ENCODE data around the gene HOXC9. TPM values are rescaled to one million over a fixed set of nuclear protein-coding genes. Genes with fewer than 3 reads are reported as not detected.
A peak's percentile ranks its signal among the peaks of the same experiment; 100 is the strongest.

The HOXC9 gene
- total RNA-seq, 1 experiment from 2014 or later: 21.1 TPM

DNA sequence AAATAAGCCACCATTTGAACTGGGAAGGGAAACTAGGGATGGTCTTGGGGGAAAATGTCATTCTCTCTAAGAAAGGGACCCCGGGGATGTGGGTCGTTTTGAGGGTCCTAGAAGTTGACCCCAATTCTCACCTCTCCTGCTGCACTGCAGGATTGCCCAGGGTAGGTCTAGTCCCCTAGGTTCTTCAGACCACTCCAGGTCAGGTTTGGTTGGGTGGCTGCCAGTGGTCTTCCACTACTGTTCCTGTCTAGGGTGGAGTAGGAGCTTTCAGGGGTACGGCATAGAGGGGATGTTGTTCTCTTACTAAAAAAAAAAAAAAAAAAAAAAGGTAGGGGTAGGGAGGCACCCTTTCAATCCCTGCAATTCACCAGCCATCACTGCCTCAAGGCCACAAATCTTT, 16.1 kb downstream of the HOXC9 start:
- no peaks in the 10 kb centered on the region for H3K9me3 ChIP-seq (ENCODE audit: low read depth, low read length, poor library complexity, severe bottlenecking)
- no peak for TF ChIP-seq EZH2 (IDR thresholded peaks at IDR 0.05; ENCODE audit: borderline replicate concordance, low read depth, low read length, poor library complexity, severe bottlenecking)
- H3K36me3 ChIP-seq (ENCODE audit: insufficient read depth, low read length, poor library complexity, severe bottlenecking): no peaks in the 10 kb centered on the region
- ChIA-PET POLR2A (ENCODE audit: low non-redundant PET) (interaction anchor here (0.5 to 0.6 kb wide), 2 partner anchors 10 to 26 kb away, joined by 3 to 5 read pairs; no protein-coding TSS in a partner anchor), CTCF (interaction anchor here (0.8 to 2.2 kb wide), 4 partner anchors 10 to 189 kb away, joined by 6 to 15 read pairs (median 8); partner anchors contain the start of gene HOXC5)
- DNase-seq (ENCODE audit: low spot score): no peak
- TSS peak; percentile 85 for BruUV-seq (replicated peaks)
- H3K4me1 ChIP-seq (ENCODE audit: insufficient read depth, low read length, poor library complexity, severe bottlenecking): peaks cover 52% of the 10 kb centered on the region
- intact Hi-C loops (cut with micrococcal nuclease; ENCODE audit: unreplicated experiment): no loop called here
- peak overlapping the region; percentile 97 for H3K27ac ChIP-seq (ENCODE audit: low read depth, low read length, poor library complexity, severe bottlenecking)
- H3K27me3 ChIP-seq (replicated peaks; ENCODE audit: insufficient read depth, low read depth, low read length, poor library complexity): no peaks in the 10 kb centered on the region
- peak overlapping the region; percentile 68 for H3K4me3 ChIP-seq (ENCODE audit: low read depth, low read length, poor library complexity, severe bottlenecking)

GRCh38 chr12:54016478-54016964, 16.6 kb downstream of the HOXC9 start:
- H3K36me3 ChIP-seq (ENCODE audit: insufficient read depth, low read length, poor library complexity, severe bottlenecking): no peaks in the 10 kb centered on the region
- no peaks in the 10 kb centered on the region for H3K9me3 ChIP-seq (ENCODE audit: low read depth, low read length, poor library complexity, severe bottlenecking)
- ChIA-PET POLR2A (ENCODE audit: low non-redundant PET) (interaction anchor here (0.5 to 0.6 kb wide), 2 partner anchors 10 to 26 kb away, joined by 3 to 5 read pairs; no protein-coding TSS in a partner anchor), CTCF (interaction anchor here (0.8 to 2.2 kb wide), 5 partner anchors 7 to 188 kb away, joined by 7 to 21 read pairs (median 15); partner anchors contain the start of gene HOXC8)
- H3K4me1 ChIP-seq (ENCODE audit: insufficient read depth, low read length, poor library complexity, severe bottlenecking): peaks cover 54% of the 10 kb centered on the region
- no TSS peak for BruUV-seq (replicated peaks)
- H3K27me3 ChIP-seq (replicated peaks; ENCODE audit: insufficient read depth, low read depth, low read length, poor library complexity): no peaks in the 10 kb centered on the region
- peak; percentile 91 for DNase-seq (ENCODE audit: low spot score)
- peak overlapping the region; percentile 97 for H3K27ac ChIP-seq (ENCODE audit: low read depth, low read length, poor library complexity, severe bottlenecking)
- no peak for TF ChIP-seq EZH2 (IDR thresholded peaks at IDR 0.05; ENCODE audit: borderline replicate concordance, low read depth, low read length, poor library complexity, severe bottlenecking)
- no peak for TF ChIP-seq CTCF (conservative IDR thresholded peaks at IDR 0.05; ENCODE audit: low read depth, low read length)
- intact Hi-C loops (cut with micrococcal nuclease; ENCODE audit: unreplicated experiment): no loop called here
- peak overlapping the region; percentile 68 for H3K4me3 ChIP-seq (ENCODE audit: low read depth, low read length, poor library complexity, severe bottlenecking)

GRCh38 chr12:54017027-54017788, 17.2 kb downstream of the HOXC9 start:
- TF ChIP-seq EZH2 (IDR thresholded peaks at IDR 0.05; ENCODE audit: borderline replicate concordance, low read depth, low read length, poor library complexity, severe bottlenecking): no peak
- TF ChIP-seq CTCF (conservative IDR thresholded peaks at IDR 0.05; ENCODE audit: low read depth, low read length): no peak; the same call in 1 of the 2 replicates
- peak overlapping the region; percentile 97 for H3K27ac ChIP-seq (ENCODE audit: low read depth, low read length, poor library complexity, severe bottlenecking)
- no TSS peak for BruUV-seq (replicated peaks)
- H3K4me1 ChIP-seq (ENCODE audit: insufficient read depth, low read length, poor library complexity, severe bottlenecking): peaks cover 55% of the 10 kb centered on the region
- peak; percentile 77 for DNase-seq (ENCODE audit: low spot score)
- intact Hi-C loops (cut with micrococcal nuclease; ENCODE audit: unreplicated experiment): no loop called here
- no peaks in the 10 kb centered on the region for H3K9me3 ChIP-seq (ENCODE audit: low read depth, low read length, poor library complexity, severe bottlenecking)
- peak overlapping the region; percentile 68 for H3K4me3 ChIP-seq (ENCODE audit: low read depth, low read length, poor library complexity, severe bottlenecking)
- H3K27me3 ChIP-seq (replicated peaks; ENCODE audit: insufficient read depth, low read depth, low read length, poor library complexity): no peaks in the 10 kb centered on the region
- ChIA-PET POLR2A (ENCODE audit: low non-redundant PET) (interaction anchor here (0.6 to 0.7 kb wide), 4 partner anchors 37 to 193 kb away, joined by 3 to 24 read pairs (median 4); partner anchors contain the start of gene HOXC4), CTCF (interaction anchor here (0.7 to 2.2 kb wide), 7 partner anchors 8 to 828 kb away, joined by 3 to 21 read pairs (median 10); partner anchors contain the start of genes HOXC10 and HOXC8)
- no peaks in the 10 kb centered on the region for H3K36me3 ChIP-seq (ENCODE audit: insufficient read depth, low read length, poor library complexity, severe bottlenecking)
